Lung microvascular endothelial cell (primary cell): ENCODE data around the gene IFI27. TPM values are rescaled to one million over a fixed set of nuclear protein-coding genes. Genes with fewer than 3 reads are reported as not detected.
A peak's percentile ranks its signal among the peaks of the same experiment; 100 is the strongest.
"Not testable (repeated sequence)": the region's sequence is repeated elsewhere in the genome, so short reads cannot be mapped to it uniquely, and the experiment has no call there.

Experiments
- DNase-seq, 2 donors: peaks; one replicate each; pipeline versions ENCODE4 v3.0.0 to v3.0.0-alpha.2; 2010; ENCODE audit warnings: low read depth in 2 of 2
- total RNA-seq: library from RNA; depleted of rRNA; stranded (reverse); fragments of >200 nt; gene quantifications from 2 replicates; pipeline ENCODE4 v1.2.1, GENCODE V29; 2014

Gene IFI27
- total RNA-seq, result 7.9 and 78.0 TPM in 2 replicates

DNA sequence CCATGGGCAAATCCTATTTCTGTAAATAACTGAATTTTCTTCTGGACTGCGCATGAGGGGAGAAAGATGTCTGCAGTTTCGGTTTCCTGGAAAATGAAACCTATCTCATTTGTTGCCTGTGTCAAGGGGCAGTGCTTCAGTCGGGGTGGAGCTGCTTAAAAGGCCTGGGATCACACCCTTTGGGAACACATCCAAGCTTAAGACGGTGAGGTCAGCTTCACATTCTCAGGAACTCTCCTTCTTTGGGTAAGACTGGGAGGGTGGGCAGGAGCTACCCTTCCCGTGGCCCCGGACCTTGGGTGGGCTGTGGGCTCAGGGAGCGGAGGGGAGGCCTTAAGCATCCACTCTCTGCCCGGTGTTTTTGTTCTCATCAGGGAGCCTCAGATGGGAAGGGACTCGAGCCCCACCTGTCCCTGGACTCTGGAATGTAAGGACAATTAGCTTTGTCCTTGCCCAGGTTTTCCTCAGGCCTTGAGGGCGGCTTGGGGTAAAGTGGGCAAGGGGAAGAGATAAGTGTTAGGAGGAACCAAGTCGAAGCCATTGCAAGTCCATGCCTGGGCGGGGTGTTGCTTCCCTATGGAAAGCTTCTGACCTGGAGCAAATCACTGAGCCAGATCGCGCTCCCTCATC, at the start of gene IFI27:
IFI27 (plus strand) TSS at position 185 of the 630 bp plus-strand sequence.
- peak in 1 of 2 donors; percentile 97 for DNase-seq

- peak in 1 of 2 donors; percentile 35 for DNase-seq
These were observed 48.1 kb upstream of the IFI27 start for GRCh38 chr14:94062344-94062940.

- DNase-seq, result no peak
These were observed 44.4 kb upstream of the IFI27 start for GRCh38 chr14:94066089-94066676.

GRCh38 chr14:94072076-94072475, 38.5 kb upstream of the IFI27 start:
- not testable (repeated sequence) for DNase-seq

DNA sequence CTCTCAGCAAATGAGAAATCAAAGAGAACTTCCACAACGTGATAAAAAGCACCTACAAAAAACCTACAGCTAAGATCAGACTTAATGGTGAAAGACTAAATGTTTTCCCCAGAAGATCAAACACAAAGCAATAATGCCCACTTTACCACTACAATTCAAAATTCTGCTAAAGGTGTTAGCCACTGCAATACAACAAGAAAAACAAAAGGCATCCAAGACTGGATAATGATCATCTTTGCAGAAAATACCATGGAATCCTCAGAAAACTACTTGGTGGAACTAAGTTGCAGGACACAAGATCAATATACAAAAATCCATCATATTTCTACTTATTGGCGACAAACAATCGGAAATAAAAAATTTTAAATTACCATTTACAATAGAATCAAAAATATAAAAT, 36.0 kb upstream of the IFI27 start:
- DNase-seq, result no peak

DNA sequence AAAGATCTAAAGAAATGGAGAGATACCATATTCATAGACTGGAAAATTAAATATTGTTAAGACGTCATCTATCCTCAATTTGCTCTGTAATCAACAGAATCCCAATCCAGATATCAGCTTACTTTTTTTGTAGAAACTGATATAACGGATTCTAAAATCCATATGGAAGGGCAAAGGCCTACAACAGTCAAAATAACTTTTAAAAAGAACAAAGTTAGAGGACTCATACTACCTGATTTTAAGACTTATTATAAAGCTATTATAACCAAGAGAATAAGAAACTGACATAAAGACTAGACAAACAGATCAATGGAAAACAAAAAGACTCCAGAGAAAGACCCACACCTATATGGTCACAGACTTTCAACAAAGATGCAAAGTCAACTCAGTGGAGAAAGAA, 35.5 kb upstream of the IFI27 start:
- DNase-seq, result no peak

GRCh38 chr14:94077111-94077821, 33.3 kb upstream of the IFI27 start:
- DNase-seq, result peak; percentile 11 to 23

DNA sequence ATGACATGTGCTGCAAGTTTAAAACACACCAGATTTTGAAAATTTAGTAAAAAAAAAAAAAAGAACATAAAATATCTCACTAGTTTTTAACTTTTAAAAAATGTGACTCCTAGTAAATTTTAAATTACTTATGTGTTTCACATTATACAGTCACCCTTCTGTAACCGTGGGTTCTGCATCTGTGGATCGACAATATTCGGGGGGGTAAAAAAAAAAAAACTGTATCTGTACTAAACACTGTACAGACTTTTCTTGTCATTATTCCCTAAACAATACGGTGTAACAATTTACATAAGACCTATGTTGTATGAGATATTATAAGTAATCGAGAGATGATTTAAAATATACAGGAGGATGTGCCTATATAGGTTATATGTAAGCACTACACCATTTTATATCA, 32.7 kb upstream of the IFI27 start:
- DNase-seq, result no peak

DNA sequence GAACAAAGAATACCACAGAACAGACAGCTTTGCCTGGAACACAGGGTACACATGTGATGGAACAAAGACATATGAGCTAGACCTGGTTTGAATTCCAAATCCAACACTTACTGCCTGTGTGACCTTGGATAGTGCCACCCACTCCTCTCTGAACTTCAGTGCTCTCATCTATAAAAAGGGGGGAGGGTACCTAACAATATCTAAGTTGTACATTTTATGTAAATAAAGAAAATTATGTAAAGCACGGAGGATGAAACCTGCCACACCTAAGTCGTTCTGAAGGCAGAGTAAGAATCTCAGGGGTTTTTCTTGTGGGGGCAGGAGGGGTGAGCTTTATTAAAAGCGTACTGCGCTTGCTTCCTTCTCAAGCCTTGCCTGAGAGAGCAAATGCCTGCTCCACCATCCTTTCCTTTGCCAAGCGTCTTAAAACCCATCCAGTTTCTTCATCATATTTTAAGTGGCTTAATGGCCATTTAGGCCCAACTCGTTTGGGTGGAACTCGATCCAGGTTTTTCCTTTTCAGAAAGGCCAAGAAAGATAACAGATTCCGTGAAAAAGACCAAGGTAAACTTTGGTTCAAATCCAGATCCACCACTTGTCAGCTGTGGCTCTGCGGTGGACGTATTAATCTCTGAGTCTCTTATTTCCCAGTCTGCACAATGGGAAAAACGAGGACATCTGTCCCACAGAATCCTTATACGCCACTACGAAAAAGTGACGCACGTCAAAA, 30.5 kb upstream of the IFI27 start:
- peak; percentile 60 to 72 for DNase-seq

DNA sequence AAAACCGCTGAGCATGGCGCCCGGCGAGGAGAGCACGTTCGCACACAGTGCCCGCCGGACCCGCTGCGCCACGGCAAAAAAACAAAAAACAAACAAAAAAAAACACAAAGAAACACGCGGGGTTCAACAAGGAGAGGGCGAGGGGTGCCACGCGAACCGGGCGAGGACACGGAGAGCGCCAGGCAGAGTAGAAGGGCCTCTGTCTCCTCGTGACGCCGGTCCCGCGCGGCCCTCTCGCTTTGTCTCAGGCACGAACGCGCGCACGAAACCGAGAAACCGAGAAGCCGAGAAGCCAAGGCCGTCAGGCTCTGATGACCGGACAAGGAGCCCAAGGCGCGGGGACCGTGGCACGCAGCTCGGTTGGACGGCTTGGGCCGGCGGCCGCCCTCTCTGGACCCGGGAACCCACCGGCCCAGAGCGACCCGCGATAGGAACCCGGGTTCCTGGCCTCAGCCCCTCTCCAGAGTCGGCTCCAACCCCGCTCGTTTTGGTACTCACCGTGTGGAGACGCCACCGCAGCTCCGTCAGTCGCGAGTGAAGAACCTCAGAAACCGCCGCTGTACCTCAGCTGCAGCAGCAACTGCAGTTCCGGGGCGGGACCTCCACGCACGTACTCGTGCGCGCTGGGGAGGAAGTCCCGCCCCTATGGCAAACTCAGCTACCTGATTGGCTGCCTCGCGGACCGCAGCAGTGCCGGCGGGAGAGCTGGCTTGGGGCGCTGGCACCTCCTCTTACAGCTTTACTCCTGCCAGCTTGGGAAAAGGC, 29.7 kb upstream of the IFI27 start, which contains the start of the genes DDX24 and IFI27L1:
DDX24 (minus strand) TSS at position 582 of the 765 bp plus-strand sequence. CDS start 1,460 bp downstream, outside the sequence.
IFI27L1 (plus strand) TSS at position 690 of the 765 bp plus-strand sequence. CDS start 15,628 bp downstream, outside the sequence.
- DNase-seq, result peak; percentile 96

GRCh38 chr14:94081386-94081820, 29.1 kb upstream of the IFI27 start:
- peak in 1 of 2 donors; percentile 24 for DNase-seq

DNA sequence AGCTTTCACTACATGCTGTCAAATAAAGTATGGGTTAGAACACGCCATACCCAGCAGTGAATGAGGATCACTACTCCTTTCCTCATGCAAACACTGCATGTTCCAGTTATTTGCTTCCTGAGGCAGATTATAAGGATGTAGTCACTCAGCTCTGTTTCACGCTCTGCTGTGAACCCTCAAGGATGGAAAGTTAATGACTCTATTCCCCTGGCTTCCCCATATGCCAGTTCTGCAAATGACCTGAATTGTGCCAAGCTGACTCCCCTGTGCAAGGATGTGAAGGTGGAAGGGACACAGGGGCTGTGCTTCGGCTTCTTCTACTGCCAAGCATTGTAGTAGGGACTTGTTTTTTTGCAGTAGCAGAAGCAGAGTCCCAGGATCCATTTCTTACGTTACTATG, 22.6 kb upstream of the IFI27 start:
- DNase-seq, result no peak

- DNase-seq, result no peak
These were observed 22.0 kb upstream of the IFI27 start for GRCh38 chr14:94088516-94088915.

- no peak for DNase-seq
These were observed 21.1 kb upstream of the IFI27 start for GRCh38 chr14:94089479-94089878.

- no peak for DNase-seq
These were observed 17.1 kb upstream of the IFI27 start for GRCh38 chr14:94093418-94093817.

DNA sequence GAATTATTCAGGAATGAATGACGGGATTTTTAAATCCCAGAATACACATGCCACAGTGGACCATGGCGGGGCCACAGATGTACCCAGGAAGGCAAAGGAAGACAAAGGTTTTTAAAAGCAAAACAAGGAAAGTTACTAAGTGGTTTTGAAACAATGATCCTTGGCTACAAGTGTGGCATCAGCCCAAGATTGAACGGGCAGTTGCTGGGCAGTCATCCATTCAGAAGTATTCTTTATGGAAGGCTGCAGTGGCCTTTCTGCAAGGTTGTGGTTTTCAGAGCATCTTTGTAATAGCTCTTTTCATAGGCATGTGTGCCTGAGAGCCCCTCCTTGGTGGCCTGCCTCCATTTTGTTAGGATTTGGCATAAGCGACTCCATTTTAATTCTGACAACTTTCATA, 13.4 kb upstream of the IFI27 start:
- no peak for DNase-seq

DNA sequence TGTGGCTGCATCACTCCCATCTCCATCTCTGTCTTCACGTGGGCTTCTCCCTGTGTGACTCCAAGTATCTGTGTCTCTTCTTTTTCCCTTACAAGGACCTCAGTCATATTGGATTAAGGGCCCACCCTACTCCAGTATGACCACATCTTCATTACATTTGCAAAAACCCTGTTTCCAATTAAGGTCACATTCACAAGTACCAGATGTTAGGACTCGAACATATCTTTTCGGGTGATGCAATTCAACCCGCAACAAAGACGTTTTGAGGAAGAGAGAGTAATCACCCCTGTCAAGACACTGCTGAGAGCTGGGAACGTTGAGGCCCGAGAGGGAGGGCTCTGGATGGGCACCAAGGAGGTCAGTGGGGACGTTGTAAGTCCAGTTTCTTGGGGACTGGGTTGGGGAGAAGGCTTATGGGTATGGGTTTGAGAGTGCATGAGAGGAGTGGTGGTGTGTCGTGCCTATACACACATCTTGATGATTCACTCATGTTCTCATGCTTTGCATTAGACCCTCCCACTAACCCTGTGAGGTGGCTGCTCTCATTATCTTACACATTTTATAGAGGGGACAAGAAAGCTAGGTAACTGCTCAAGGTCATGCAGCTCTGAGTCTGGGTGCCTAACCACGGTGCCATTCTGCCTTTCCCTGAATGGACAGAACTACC, 12.1 kb upstream of the IFI27 start:
- no peak for DNase-seq

- DNase-seq, result no peak
These were observed 11.5 kb upstream of the IFI27 start for GRCh38 chr14:94099006-94099405.

DNA sequence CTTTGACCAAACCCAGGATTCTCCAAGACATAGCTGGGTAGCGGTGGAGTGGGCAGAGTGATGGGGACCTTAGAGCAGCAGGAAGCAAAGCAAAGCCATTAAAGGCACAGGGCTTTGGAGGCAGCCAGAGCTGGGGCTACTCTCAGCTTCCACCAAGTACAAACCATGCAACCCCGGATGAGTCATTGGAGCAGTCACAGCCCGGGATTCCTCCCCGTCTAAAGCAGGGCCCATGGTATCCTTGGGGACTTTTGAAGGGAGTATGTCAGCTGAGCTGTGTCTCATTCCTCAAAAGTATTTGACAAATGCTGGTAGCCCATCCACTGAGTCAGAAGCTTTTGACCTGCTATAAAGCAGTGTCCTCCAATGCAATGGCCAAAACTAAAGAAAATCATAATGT, 9.7 kb upstream of the IFI27 start:
- DNase-seq, result peak in 1 of 2 donors; percentile 50

DNA sequence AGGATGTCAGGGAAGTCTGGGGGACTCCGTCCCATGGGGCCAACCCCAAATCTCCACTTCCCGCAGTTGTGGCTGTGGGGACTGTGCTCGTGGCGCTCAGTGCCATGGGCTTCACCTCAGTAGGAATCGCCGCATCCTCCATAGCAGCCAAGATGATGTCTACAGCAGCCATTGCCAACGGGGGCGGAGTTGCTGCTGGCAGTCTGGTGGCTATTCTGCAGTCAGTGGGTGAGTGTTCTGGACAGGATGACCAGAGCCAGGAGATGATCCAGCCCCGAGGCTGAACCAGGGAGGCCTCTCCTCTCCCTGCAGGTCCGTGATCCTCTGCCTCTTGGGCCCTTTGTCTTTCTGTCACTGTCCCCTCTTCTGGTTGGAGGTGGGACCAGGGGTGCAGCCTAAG, 8.8 kb upstream of the IFI27 start:
- DNase-seq, result no peak
